ENCODE measurements around the gene CD4.

Gene CD4

DNA sequence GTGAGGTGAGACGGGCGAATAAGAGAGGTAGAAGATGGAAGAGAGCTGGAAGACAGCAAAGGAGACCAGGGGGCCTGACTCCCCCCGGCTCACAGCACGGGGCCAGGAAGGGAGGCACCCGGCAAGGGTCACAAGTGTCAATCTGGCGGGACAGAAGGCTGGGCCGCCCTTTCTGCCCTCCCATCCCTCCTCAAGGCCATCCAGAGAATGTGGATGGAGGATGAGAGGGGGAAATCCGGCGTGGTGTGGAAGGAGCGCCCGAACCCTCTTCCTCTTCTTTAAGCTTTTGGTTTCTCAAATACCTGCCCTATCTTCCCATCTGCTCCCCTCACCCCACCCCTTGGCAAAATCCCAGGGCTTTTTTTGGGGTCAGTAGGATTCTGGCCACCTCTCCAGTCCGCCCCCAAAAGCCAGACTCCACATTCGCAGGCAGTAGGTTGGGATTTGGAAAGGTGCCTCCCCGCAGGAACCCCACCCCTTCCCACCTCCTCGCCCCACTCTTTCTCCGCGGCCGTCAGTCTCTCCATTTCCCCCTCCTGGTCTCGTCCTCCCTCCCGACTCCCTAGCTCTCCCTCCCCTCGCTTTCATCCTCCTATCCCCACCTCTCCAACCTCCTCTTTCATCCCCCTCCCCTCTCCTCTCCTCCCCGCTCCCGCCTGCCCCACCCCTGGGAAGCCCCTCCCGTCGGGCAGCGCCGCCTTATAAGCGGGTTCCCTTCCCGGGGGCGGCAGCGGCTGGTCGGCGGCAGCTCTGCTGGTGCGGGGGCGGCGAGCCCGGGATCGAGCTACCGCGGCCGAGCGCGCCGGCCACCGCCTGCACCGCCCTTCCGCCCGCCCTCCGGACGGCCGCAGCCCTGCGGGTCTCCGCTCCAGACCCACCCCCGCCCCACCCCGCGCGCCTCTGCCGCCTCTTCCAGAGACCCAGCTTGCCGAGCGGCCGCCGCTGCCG lies 23.4 kb upstream of the CD4 start, which contains the start of gene PTMS (continued):
- TF ChIP-seq, protein P1, sequence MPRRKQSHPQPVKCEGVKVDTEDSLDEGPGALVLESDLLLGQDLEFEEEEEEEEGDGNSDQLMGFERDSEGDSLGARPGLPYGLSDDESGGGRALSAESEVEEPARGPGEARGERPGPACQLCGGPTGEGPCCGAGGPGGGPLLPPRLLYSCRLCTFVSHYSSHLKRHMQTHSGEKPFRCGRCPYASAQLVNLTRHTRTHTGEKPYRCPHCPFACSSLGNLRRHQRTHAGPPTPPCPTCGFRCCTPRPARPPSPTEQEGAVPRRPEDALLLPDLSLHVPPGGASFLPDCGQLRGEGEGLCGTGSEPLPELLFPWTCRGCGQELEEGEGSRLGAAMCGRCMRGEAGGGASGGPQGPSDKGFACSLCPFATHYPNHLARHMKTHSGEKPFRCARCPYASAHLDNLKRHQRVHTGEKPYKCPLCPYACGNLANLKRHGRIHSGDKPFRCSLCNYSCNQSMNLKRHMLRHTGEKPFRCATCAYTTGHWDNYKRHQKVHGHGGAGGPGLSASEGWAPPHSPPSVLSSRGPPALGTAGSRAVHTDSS (tag by site-specific recombination; IDR thresholded peaks at IDR 0.05): no peak
- TF ChIP-seq ZNF76 (tag by site-specific recombination; IDR thresholded peaks at IDR 0.05; ENCODE audit: borderline replicate concordance, low read depth) (peak; percentile 80), ZNF416 (tag by site-specific recombination; IDR thresholded peaks at IDR 0.05) (no peak), ZNF214 (tag by site-specific recombination; IDR thresholded peaks at IDR 0.05; ENCODE audit: borderline replicate concordance) (no peak), ZNF121 (tag by site-specific recombination; IDR thresholded peaks at IDR 0.05) (no peak), ZNF24 (tag by site-specific recombination; IDR thresholded peaks at IDR 0.05) (peak; percentile 62; the same call in 1 of the 2 replicates), ZNF155 (tag by site-specific recombination; IDR thresholded peaks at IDR 0.05) (no peak), ZSCAN16 (tag by site-specific recombination; IDR thresholded peaks at IDR 0.05) (no peak), ZNF37A (tag by site-specific recombination; IDR thresholded peaks at IDR 0.05) (no peak), PATZ1 (tag by site-specific recombination; IDR thresholded peaks at IDR 0.05) (peak; percentile 99), BCL11B (tag by site-specific recombination; IDR thresholded peaks at IDR 0.05; ENCODE audit: low read depth) (peak; percentile 87), ZBTB6 (tag by site-specific recombination; IDR thresholded peaks at IDR 0.05) (no peak; the same call in 1 of the 2 replicates), ZFHX2 (tag by site-specific recombination; conservative IDR thresholded peaks at IDR 0.05) (peak; percentile 96), ZNF174 (tag by site-specific recombination; IDR thresholded peaks at IDR 0.05) (no peak), MZF1 (tag by site-specific recombination; IDR thresholded peaks at IDR 0.05; ENCODE audit: borderline replicate concordance) (peak; percentile 77; the same call in 1 of the 2 replicates), ZNF624 (tag by site-specific recombination; IDR thresholded peaks at IDR 0.05) (no peak), ZNF48 (tag by site-specific recombination; IDR thresholded peaks at IDR 0.05) (no peak), KLF1 (tag by site-specific recombination; IDR thresholded peaks at IDR 0.05) (peak; percentile 96), ZNF274 (IDR thresholded peaks at IDR 0.05; ENCODE audit: low read length) (no peak), ZNF274 (tag by site-specific recombination; IDR thresholded peaks at IDR 0.05; ENCODE audit: borderline replicate concordance) (no peak), ZNF391 (tag by site-specific recombination; IDR thresholded peaks at IDR 0.05; ENCODE audit: borderline replicate concordance, low read depth) (0 out of 2 replicates have a peak, but pooled peaks have one; percentile 24), PRDM6 (tag by site-specific recombination; IDR thresholded peaks at IDR 0.05) (no peak)
- TF ChIP-seq, protein P2, sequence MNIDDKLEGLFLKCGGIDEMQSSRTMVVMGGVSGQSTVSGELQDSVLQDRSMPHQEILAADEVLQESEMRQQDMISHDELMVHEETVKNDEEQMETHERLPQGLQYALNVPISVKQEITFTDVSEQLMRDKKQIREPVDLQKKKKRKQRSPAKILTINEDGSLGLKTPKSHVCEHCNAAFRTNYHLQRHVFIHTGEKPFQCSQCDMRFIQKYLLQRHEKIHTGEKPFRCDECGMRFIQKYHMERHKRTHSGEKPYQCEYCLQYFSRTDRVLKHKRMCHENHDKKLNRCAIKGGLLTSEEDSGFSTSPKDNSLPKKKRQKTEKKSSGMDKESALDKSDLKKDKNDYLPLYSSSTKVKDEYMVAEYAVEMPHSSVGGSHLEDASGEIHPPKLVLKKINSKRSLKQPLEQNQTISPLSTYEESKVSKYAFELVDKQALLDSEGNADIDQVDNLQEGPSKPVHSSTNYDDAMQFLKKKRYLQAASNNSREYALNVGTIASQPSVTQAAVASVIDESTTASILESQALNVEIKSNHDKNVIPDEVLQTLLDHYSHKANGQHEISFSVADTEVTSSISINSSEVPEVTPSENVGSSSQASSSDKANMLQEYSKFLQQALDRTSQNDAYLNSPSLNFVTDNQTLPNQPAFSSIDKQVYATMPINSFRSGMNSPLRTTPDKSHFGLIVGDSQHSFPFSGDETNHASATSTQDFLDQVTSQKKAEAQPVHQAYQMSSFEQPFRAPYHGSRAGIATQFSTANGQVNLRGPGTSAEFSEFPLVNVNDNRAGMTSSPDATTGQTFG (tag by site-specific recombination; IDR thresholded peaks at IDR 0.05; ENCODE audit: borderline replicate concordance): no peak
- TF ChIP-seq, protein P3, sequence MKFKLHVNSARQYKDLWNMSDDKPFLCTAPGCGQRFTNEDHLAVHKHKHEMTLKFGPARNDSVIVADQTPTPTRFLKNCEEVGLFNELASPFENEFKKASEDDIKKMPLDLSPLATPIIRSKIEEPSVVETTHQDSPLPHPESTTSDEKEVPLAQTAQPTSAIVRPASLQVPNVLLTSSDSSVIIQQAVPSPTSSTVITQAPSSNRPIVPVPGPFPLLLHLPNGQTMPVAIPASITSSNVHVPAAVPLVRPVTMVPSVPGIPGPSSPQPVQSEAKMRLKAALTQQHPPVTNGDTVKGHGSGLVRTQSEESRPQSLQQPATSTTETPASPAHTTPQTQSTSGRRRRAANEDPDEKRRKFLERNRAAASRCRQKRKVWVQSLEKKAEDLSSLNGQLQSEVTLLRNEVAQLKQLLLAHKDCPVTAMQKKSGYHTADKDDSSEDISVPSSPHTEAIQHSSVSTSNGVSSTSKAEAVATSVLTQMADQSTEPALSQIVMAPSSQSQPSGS (tag by site-specific recombination; IDR thresholded peaks at IDR 0.05; ENCODE audit: low read depth): no peak
- TF ChIP-seq, protein P4, sequence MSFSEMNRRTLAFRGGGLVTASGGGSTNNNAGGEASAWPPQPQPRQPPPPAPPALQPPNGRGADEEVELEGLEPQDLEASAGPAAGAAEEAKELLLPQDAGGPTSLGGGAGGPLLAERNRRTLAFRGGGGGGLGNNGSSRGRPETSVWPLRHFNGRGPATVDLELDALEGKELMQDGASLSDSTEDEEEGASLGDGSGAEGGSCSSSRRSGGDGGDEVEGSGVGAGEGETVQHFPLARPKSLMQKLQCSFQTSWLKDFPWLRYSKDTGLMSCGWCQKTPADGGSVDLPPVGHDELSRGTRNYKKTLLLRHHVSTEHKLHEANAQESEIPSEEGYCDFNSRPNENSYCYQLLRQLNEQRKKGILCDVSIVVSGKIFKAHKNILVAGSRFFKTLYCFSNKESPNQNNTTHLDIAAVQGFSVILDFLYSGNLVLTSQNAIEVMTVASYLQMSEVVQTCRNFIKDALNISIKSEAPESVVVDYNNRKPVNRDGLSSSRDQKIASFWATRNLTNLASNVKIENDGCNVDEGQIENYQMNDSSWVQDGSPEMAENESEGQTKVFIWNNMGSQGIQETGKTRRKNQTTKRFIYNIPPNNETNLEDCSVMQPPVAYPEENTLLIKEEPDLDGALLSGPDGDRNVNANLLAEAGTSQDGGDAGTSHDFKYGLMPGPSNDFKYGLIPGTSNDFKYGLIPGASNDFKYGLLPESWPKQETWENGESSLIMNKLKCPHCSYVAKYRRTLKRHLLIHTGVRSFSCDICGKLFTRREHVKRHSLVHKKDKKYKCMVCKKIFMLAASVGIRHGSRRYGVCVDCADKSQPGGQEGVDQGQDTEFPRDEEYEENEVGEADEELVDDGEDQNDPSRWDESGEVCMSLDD (tag by site-specific recombination; IDR thresholded peaks at IDR 0.05): peak; percentile 90
